ENCODE results near the gene GUCA2A.

GRCh38 chr1:42117214-42117613, 47.3 kb downstream of the GUCA2A start:
- TF ChIP-seq EZH2 (IDR thresholded peaks at IDR 0.05; ENCODE audit: borderline replicate concordance): no peak
- no peak for TF ChIP-seq CTCF (IDR thresholded peaks at IDR 0.05; ENCODE audit: poor library complexity)
